ENCODE results near the gene TAF8. TPM values are rescaled to one million over a fixed set of nuclear protein-coding genes. Genes with fewer than 3 reads are reported as not detected.

The TAF8 gene
- 12.6 to 14.6 TPM (median 13.6 TPM) in 5 replicates for total RNA-seq (2022; extraction: Qiagen RNA extraction)

GRCh38 chr6:42050297-42051267 lies at the start of gene TAF8:
Gene TAF8 (plus strand): TSS chr6:42050524. CDS start chr6:42050542, 18 bp downstream.

Other genes starting within 250 kb of the TAF8 start
- gene USP49, start 155.1 kb upstream of the TAF8 start, total RNA-seq (2022; extraction: Qiagen RNA extraction), result 0.83 to 1.4 TPM (median 1.0 TPM) in 5 replicates
- gene MED20, start 129.4 kb upstream of the TAF8 start, total RNA-seq (2022; extraction: Qiagen RNA extraction), result 13.0 to 15.0 TPM (median 13.8 TPM) in 5 replicates
- 36.4 to 46.6 TPM (median 39.1 TPM) in 5 replicates for gene BYSL, start 129.0 kb upstream of the TAF8 start, total RNA-seq (2022; extraction: Qiagen RNA extraction)
- gene CCND3, start 108.7 kb upstream of the TAF8 start, total RNA-seq (2022; extraction: Qiagen RNA extraction), result 123 to 188 TPM (median 164 TPM) in 5 replicates
- 1.9 to 3.0 TPM (median 2.5 TPM) in 5 replicates for gene C6orf132, start 92.1 kb downstream of the TAF8 start, total RNA-seq (2022; extraction: Qiagen RNA extraction)
- not detected in 5 replicates for gene GUCA1A, start 122.8 kb downstream of the TAF8 start, total RNA-seq (2022; extraction: Qiagen RNA extraction)
- 0.36 to 0.85 TPM (median 0.40 TPM) in 5 replicates for gene GUCA1B, start 144.4 kb downstream of the TAF8 start, total RNA-seq (2022; extraction: Qiagen RNA extraction)
- gene MRPS10, start 167.3 kb downstream of the TAF8 start, total RNA-seq (2022; extraction: Qiagen RNA extraction), result 33.6 to 36.2 TPM (median 34.1 TPM) in 5 replicates